ENCODE data around the gene B3GNT9. TPM values are rescaled to one million over a fixed set of nuclear protein-coding genes. Genes with fewer than 3 reads are reported as not detected.

The B3GNT9 gene
- polyA plus RNA-seq, 1 experiment = 18.6 TPM

DNA sequence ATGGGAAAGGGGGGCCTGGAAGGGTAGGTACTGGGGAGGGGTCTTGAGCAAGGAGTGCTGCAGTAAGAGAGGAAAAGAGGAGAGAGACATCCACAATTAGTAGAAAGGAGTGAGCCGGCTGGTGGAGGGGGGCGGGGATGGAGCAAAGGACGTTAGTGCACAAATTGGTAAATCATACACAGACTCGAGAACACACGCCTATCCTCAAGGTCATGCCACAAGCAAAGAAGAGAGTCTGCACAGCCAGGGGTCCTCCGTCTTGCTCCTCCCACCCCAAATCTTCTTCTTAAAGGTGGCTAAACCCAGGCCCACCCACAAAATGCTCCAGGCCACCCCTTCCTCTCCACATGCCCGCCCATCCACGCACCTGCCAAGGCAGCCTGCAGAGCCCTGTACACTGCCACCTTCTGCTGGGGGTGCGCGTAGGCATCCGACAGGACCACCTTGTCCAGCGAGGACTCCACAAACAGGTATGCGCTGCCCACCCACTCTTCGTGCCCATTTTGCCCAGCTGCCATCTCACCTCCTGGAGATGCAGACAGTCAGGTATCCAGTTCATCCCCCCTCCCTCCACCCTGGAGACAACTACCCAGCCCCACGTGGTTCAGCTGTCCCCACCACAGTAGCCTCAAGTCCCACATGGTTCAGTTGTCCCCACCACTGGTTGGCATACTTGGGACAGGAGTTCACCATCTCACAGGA, 5.5 kb upstream of the B3GNT9 start:
- H3K27me3 ChIP-seq (ENCODE audit: control insufficient read depth, insufficient read depth, low read length) = peaks cover 15% of the 10 kb centered on the region
- H3K9me3 ChIP-seq (ENCODE audit: control insufficient read depth, insufficient read depth, low read length) = peaks cover 12% of the 10 kb centered on the region; the same call in 1 of the 2 replicates
- TF ChIP-seq, protein P1, sequence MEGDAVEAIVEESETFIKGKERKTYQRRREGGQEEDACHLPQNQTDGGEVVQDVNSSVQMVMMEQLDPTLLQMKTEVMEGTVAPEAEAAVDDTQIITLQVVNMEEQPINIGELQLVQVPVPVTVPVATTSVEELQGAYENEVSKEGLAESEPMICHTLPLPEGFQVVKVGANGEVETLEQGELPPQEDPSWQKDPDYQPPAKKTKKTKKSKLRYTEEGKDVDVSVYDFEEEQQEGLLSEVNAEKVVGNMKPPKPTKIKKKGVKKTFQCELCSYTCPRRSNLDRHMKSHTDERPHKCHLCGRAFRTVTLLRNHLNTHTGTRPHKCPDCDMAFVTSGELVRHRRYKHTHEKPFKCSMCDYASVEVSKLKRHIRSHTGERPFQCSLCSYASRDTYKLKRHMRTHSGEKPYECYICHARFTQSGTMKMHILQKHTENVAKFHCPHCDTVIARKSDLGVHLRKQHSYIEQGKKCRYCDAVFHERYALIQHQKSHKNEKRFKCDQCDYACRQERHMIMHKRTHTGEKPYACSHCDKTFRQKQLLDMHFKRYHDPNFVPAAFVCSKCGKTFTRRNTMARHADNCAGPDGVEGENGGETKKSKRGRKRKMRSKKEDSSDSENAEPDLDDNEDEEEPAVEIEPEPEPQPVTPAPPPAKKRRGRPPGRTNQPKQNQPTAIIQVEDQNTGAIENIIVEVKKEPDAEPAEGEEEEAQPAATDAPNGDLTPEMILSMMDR (IDR thresholded peaks at IDR 0.05; ENCODE audit: low read depth, low read length) = no peak
- no peak for DNase-seq (ENCODE audit: low read depth, low spot score)
- no peak overlapping the region for H3K27ac ChIP-seq (ENCODE audit: low read depth, low read length)
- ChIA-PET POLR2A (no interaction called here), CTCF (interaction anchor here (0.5 to 3.5 kb wide), 22 partner anchors 7 to 266 kb away, joined by 3 to 62 read pairs (median 9); partner anchors contain the start of genes CES3 and CES4A)
- H3K4me3 ChIP-seq (ENCODE audit: low read depth, low read length) = no peak overlapping the region

DNA sequence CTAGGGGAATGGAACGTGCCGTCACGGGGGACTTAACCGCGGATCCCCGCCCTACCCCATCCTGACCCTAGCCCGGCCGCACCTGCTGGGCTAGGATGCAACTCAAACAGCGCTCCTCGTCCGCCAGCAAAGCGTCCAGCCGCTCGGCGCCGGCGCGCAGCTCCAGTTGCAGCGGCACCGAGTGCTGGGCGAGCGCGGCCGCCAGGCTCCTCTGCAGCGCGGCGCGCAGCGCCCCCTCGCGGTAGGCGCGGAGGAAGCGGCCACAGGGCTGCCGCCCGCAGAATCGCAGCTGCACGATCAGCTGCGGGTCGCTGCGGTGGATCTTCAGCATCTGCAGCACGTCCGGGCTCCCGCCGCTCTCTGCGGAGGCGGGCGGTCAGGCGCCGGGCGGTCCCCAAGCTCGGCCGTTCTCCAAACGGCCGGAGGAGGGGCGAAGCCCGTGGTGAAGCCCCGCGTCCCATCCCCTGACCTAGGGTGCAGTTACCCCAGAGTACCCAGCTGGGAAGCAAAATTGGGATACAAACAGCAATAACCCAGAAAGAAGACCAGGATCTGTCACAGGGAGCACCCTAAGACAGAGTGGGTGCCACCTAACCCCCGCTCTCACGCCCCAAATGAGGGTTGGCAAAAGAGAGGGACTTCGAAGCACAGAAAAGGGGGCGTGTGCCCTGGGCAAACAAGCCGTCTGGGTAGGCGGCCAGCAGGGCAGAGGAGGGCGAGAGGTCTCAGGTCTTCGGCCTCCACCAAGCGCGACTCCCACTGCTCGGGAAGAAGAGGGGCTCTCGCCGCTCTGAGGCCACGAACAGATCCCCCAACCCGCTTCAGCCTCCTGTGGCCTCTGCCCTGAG, 4.7 kb upstream of the B3GNT9 start:
- CTCF ChIA-PET = interaction anchor here (0.5 to 3.5 kb wide), 55 partner anchors 8 to 287 kb away, joined by 3 to 62 read pairs (median 5); partner anchors contain the start of genes CES3, CES4A and MATCAP1
- no peak overlapping the region for H3K27ac ChIP-seq (ENCODE audit: low read depth, low read length)
- peaks cover 15% of the 10 kb centered on the region for H3K27me3 ChIP-seq (ENCODE audit: control insufficient read depth, insufficient read depth, low read length)
- peaks cover 10% of the 10 kb centered on the region; the same call in 1 of the 2 replicates for H3K9me3 ChIP-seq (ENCODE audit: control insufficient read depth, insufficient read depth, low read length)
- POLR2A ChIA-PET = interaction anchor here (1.0 to 1.5 kb wide), 5 partner anchors 21 to 202 kb away, joined by 3 to 4 read pairs (median 3); no protein-coding TSS in a partner anchor
- TF ChIP-seq, protein P1 (IDR thresholded peaks at IDR 0.05; ENCODE audit: low read depth, low read length) = peak; percentile 78
- peak overlapping the region; percentile 20 for H3K4me3 ChIP-seq (ENCODE audit: low read depth, low read length)
- peak; percentile 33 for DNase-seq (ENCODE audit: low read depth, low spot score)

DNA sequence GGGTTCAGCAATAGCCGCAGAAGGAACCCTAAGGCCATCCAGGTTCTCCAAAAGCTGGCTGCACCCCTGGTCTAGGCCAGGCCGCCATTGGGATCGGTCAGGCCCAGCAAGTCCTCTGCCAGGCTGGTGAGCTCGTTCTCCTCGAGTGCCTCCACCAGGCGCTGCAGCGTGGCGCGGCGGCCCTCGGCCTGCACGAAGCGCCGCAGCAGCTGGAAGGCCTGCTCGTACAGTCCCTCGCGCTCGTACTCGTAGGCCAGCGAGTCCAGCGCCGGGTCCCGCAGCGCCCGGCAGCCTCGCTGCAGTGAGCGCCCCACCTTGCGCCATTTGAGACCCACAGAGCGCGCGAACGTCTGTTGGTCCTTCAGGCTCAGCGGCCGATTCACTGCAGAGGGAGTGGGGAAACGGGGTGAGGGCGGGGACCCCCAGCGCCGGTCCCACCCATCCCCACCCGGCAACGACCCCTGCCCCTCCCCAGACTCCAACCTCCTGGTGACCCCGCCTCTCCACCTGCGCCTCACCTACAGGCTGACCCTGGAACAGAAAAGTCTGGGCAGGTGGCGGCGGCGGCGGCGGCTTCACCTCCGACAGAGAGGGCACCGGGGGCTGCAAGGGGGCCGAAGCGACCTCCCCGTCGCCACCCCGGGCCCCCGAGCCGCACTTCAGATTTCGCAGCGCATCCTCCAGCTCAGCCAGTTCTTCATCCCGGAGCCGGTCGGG, 3.9 kb upstream of the B3GNT9 start:
- POLR2A ChIA-PET = interaction anchor here (1.0 to 1.5 kb wide), 5 partner anchors 22 to 201 kb away, joined by 3 to 4 read pairs (median 3); no protein-coding TSS in a partner anchor

DNA sequence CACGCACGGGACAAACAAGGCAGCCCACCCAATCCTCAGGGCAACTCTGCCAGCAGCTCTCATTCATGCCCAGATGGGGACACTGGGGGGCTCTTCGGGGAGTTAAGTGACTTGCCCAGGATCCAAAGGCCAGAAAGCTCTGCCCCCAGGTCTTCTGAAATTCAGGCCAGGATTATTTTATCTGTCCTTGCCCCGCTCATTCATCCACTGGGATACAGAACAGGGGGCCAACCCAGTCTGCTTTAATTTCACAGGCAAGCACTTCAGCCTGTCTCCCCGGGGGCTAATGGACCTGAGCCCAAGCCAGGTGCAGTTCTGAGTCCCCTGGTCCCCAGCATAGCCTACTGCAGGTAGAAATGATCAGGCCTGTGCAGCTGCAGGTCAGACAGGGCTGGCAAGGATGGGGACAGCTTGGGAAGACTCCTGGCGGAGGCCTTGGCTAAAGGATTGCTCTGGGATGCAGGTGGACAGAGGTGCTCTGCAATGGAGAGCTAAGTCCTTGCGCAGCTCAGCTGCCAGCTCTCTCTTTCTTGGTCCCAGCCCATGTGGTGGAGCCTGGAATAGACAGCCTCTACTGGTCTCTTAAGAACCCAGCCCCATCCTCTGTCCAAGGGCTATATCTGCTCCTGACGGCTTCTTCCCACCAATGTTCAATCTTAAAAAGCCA, 766 bp upstream of the B3GNT9 start:
- H3K27me3 ChIP-seq (ENCODE audit: control insufficient read depth, insufficient read depth, low read length) = peaks cover 12% of the 10 kb centered on the region
- no peak overlapping the region for H3K27ac ChIP-seq (ENCODE audit: low read depth, low read length)
- ChIA-PET CTCF (interaction anchor here (0.7 to 2.2 kb wide), 9 partner anchors 9 to 191 kb away, joined by 3 to 9 read pairs (median 3); partner anchors contain the start of genes CES3, FBXL8, NOL3 and TRADD), POLR2A (interaction anchor here (0.5 to 1.9 kb wide), 10 partner anchors 8 to 259 kb away, joined by 3 to 13 read pairs (median 5); partner anchors contain the start of genes FBXL8 and TRADD)
- TF ChIP-seq, protein P1 (IDR thresholded peaks at IDR 0.05; ENCODE audit: low read depth, low read length) = no peak
- peaks cover 11% of the 10 kb centered on the region for H3K9me3 ChIP-seq (ENCODE audit: control insufficient read depth, insufficient read depth, low read length)
- H3K4me3 ChIP-seq (ENCODE audit: low read depth, low read length) = peak overlapping the region; percentile 63; the same call in 1 of the 2 replicates
- DNase-seq (ENCODE audit: low read depth, low spot score) = no peak

More for the DNA sequence above, 3.9 kb upstream of the B3GNT9 start:
- no peak for DNase-seq (ENCODE audit: low read depth, low spot score)
- Histone ChIP-seq H3K4me3 (ENCODE audit: low read depth, low read length) (peak overlapping the region; percentile 20), H3K9me3 (ENCODE audit: control insufficient read depth, insufficient read depth, low read length) (peaks cover 10% of the 10 kb centered on the region; the same call in 1 of the 2 replicates), H3K27ac (ENCODE audit: low read depth, low read length) (no peak overlapping the region), H3K27me3 (ENCODE audit: control insufficient read depth, insufficient read depth, low read length) (peaks cover 15% of the 10 kb centered on the region)
- CTCF ChIA-PET = interaction anchor here (0.5 to 3.5 kb wide), 53 partner anchors 9 to 286 kb away, joined by 3 to 62 read pairs (median 6); partner anchors contain the start of genes CES3, CES4A and MATCAP1
- TF ChIP-seq, protein P1 (IDR thresholded peaks at IDR 0.05; ENCODE audit: low read depth, low read length) = no peak
